ENCODE data around the gene RPS15.
"Not testable (repeated sequence)": the region's sequence is repeated elsewhere in the genome, so short reads cannot be mapped to it uniquely, and the experiment has no call there.

The RPS15 gene

GRCh38 chr19:1402411-1403070, 35.7 kb upstream of the RPS15 start:
- no peak for FAIRE-seq

GRCh38 chr19:1406774-1407527, 31.2 kb upstream of the RPS15 start:
- no peak for FAIRE-seq

GRCh38 chr19:1407528-1408299, 30.5 kb upstream of the RPS15 start, which contains the start of gene DAZAP1:
Gene DAZAP1, plus strand, starts transcription at chr19:1407586. Its CDS starts 188 bp downstream, at chr19:1407774.
- FAIRE-seq = no peak

- FAIRE-seq = no peak
These were observed 29.6 kb upstream of the RPS15 start for GRCh38 chr19:1408300-1409203.

GRCh38 chr19:1409204-1410005, 28.8 kb upstream of the RPS15 start:
- no peak for FAIRE-seq

- no peak for FAIRE-seq
These were observed 27.9 kb upstream of the RPS15 start for GRCh38 chr19:1410136-1410786.

- FAIRE-seq = no peak
These were observed 27.4 kb upstream of the RPS15 start for GRCh38 chr19:1410789-1411188.

GRCh38 chr19:1411255-1412191, 26.7 kb upstream of the RPS15 start:
- FAIRE-seq = no peak

- FAIRE-seq = no peak
These were observed 25.8 kb upstream of the RPS15 start for GRCh38 chr19:1412323-1412923.

GRCh38 chr19:1412995-1413800, 25.0 kb upstream of the RPS15 start:
- no peak for FAIRE-seq

- FAIRE-seq = no peak
These were observed 22.0 kb upstream of the RPS15 start for GRCh38 chr19:1416014-1416841.

GRCh38 chr19:1417145-1417544, 21.1 kb upstream of the RPS15 start:
- no peak for FAIRE-seq

GRCh38 chr19:1417681-1418495, 20.3 kb upstream of the RPS15 start:
- no peak for FAIRE-seq

GRCh38 chr19:1418496-1418775, 19.8 kb upstream of the RPS15 start:
- FAIRE-seq = no peak

GRCh38 chr19:1418951-1419738, 19.1 kb upstream of the RPS15 start:
- no peak for FAIRE-seq

- FAIRE-seq = not testable (repeated sequence)
These were observed 18.1 kb upstream of the RPS15 start for GRCh38 chr19:1420085-1420484.

All from G401.6 (cell line).